Activated T-cell treated with anti-CD3 and anti-CD28 coated beads, Interleukin-2, amount 50 U/mL, for 72 hours (primary cell): ENCODE data around the gene MOB3B. TPM values are rescaled to one million over a fixed set of nuclear protein-coding genes. Genes with fewer than 3 reads are reported as not detected.
"Not testable (repeated sequence)": the region's sequence is repeated elsewhere in the genome, so short reads cannot be mapped to it uniquely, and the experiment has no call there.

Source experiments
- ATAC-seq, 2 donors: fragments of 150-1000 bp; cut with Tn5 transposase; replicated peaks in 1 of 2; 2 replicates each; pipeline ENCODE4 v1.10.0; 2021; ENCODE audit warnings: moderate library complexity in 2 of 2, mild to moderate bottlenecking in 1 of 2
- DNase-seq, 2 donors: peaks; one replicate each; pipeline ENCODE4 v3.0.0; 2021 to 2022; ENCODE audit warnings: mixed read lengths in 1 of 2
- H3K27ac Mint-ChIP-seq: one replicate; pipeline ENCODE4 v1.8.0; 2022; ENCODE audit warnings: mild to moderate bottlenecking, moderate library complexity, mixed read lengths
- H3K27me3 Mint-ChIP-seq: one replicate; pipeline ENCODE4 v1.8.0; 2022; ENCODE audit warnings: low read depth, mixed read lengths
- H3K36me3 Mint-ChIP-seq, 2 donors: one replicate each; pipeline ENCODE4 v1.8.0; 2022; ENCODE audit warnings: mixed read lengths in 2 of 2, mild to moderate bottlenecking in 1 of 2; ENCODE audit not compliant: insufficient read depth in 2 of 2
- H3K4me1 Mint-ChIP-seq: one replicate; pipeline ENCODE4 v1.8.0; 2022; ENCODE audit warnings: low read depth, mixed read lengths
- H3K4me3 Mint-ChIP-seq, 2 donors: one replicate each; pipeline ENCODE4 v1.8.0; 2022; ENCODE audit warnings: mild to moderate bottlenecking in 2 of 2, mixed read lengths in 2 of 2, moderate library complexity in 2 of 2
- H3K9me3 Mint-ChIP-seq, 2 donors: one replicate each; pipeline ENCODE4 v1.8.0; 2022; ENCODE audit warnings: mixed read lengths in 2 of 2
- total RNA-seq, 2 donors: library from RNA; stranded (reverse); gene quantifications; one replicate each; pipeline ENCODE4 v1.2.3, GENCODE V29; 2022

The MOB3B gene
- total RNA-seq, 2 donors from 2014 or later: 1.3 to 1.6 TPM

DNA sequence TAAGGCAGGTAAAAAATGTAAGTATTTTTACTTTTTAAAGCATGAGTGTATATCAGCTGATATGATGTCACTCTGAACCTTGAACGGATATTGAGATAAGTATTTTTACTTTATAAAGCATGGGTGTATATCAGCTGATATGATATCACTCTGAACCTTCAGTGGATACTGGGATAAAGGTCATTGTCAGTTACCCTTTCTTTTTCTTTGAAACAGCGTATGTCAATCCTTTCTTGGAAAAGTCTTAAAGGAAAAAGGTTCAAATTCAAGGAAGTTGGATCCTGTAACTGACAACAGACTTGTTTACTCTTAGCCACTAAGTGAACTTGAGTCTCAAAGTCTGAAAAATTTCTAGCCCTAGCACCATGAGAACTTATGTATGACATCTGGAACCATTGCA is 67.2 kb downstream of the MOB3B start:
- H3K4me1 Mint-ChIP-seq: peaks cover 14% of the 10 kb centered on the region
- H3K4me3 Mint-ChIP-seq: no peak overlapping the region
- DNase-seq (no peak), ATAC-seq (no peak)
- H3K27me3 Mint-ChIP-seq: no peaks in the 10 kb centered on the region
- no peak overlapping the region for H3K27ac Mint-ChIP-seq
- peaks cover 0 to 1% of the 10 kb centered on the region in 2 donors for H3K9me3 Mint-ChIP-seq
- no peaks in the 10 kb centered on the region for H3K36me3 Mint-ChIP-seq

DNA sequence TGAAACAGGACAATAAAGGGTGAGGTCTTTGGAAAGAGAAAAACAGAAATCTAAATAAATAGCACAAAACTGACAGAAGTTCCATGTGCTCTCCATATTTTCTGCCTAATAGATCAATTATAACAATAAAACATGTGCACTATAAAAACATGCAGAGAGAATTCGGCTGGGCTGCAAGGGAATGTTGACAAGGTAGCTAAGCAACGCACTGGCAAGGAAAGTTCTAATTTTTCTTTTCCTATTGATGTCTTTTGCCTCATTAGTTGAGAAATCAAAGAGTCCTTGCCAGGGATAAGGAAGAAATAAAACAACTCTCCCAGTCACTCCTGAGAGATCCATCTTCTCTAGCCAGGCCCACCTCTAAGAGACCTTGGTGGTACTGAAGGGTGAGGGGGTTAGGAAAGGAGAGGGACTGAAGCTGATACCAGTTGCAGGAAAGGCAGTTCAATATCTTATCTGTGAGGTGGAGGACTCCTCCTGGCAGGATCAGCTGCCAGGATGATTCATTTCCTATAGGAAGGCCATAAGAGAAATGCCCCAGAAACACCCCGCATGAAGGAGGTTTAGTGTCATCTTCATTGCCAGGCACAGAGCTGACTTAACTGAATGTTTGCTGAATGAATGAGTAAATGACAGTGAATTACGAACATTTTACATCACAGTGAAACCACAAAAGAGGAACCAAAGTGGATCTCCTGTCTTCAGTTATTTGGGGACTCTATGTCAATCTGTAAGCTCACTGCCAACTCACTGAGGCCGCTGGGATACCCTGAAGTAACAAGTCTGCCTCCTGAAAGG is 69.2 kb downstream of the MOB3B start:
- Mint-ChIP-seq H3K36me3 (no peaks in the 10 kb centered on the region), H3K4me3 (no peak overlapping the region), H3K27me3 (no peaks in the 10 kb centered on the region), H3K9me3 (peaks cover 0 to 1% of the 10 kb centered on the region in 2 donors), H3K4me1 (peaks cover 17% of the 10 kb centered on the region), H3K27ac (no peak overlapping the region)
- no peak for DNase-seq
- ATAC-seq: peak; percentile 37 to 66

DNA sequence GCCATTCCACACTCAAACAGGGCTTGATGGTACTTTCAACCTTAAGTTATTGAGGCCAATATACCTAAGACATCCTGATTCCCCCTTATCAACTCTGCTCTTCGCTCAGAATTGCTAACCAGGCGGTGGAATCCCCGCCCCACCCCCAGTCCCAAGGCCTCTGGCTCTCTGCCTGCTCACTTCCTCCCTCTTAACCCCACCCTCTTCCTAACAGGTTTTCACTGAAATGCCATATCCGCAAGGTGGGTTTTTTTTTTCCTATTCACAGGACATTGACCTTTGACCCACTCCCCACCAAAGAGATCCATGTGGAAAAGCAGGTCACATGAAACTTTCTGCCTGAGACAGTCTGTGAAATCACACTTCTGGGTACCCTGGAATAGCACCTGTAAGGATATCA is 72.2 kb downstream of the MOB3B start:
- Mint-ChIP-seq H3K36me3 (no peaks in the 10 kb centered on the region), H3K27me3 (no peaks in the 10 kb centered on the region), H3K27ac (no peak overlapping the region), H3K4me1 (peaks cover 17% of the 10 kb centered on the region), H3K4me3 (no peak overlapping the region), H3K9me3 (no peaks in the 10 kb centered on the region)
- DNase-seq: no peak
- ATAC-seq: no peak

- Mint-ChIP-seq H3K4me1 (peaks cover 6% of the 10 kb centered on the region), H3K27me3 (no peaks in the 10 kb centered on the region), H3K9me3 (no peaks in the 10 kb centered on the region), H3K4me3 (no peak overlapping the region), H3K36me3 (no peaks in the 10 kb centered on the region), H3K27ac (no peak overlapping the region)
- DNase-seq (no peak), ATAC-seq (no peak)
Observed at GRCh38 chr9:27453860-27454553, 75.6 kb downstream of the MOB3B start.

DNA sequence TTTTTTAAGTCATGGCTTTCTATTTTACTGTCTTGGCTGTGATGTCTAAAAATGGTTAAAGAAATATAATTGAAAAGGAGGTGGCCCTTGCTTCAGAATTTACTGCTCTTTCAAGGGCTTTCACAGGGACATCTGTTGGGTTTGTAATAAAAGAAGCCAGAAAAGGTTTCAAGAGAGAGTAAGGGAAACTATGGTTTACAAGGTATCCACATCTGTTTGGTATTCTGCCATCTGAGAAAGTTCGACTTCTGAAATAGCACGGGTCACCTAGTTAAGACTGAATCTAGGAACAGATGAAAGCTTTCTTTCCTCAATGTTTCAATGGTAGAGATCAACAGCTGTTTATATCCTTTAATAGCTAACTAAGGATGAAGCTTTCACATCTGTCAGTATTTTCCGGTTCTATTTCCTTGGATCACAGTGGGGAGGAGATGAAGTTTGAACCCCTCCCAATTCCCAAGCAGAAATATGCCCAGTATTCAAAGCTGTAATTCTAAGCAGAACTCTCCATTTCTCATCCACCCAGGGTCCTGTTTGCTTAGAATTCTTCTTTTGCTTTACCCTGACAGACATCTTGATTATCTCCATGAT is 78.3 kb downstream of the MOB3B start:
- H3K27ac Mint-ChIP-seq: no peak overlapping the region
- H3K27me3 Mint-ChIP-seq: no peaks in the 10 kb centered on the region
- H3K36me3 Mint-ChIP-seq: peaks cover 0 to 3% of the 10 kb centered on the region in 2 donors
- DNase-seq: no peak
- ATAC-seq: no peak
- no peak overlapping the region for H3K4me3 Mint-ChIP-seq
- peaks cover 2% of the 10 kb centered on the region in 2 donors for H3K9me3 Mint-ChIP-seq
- H3K4me1 Mint-ChIP-seq: no peaks in the 10 kb centered on the region

DNA sequence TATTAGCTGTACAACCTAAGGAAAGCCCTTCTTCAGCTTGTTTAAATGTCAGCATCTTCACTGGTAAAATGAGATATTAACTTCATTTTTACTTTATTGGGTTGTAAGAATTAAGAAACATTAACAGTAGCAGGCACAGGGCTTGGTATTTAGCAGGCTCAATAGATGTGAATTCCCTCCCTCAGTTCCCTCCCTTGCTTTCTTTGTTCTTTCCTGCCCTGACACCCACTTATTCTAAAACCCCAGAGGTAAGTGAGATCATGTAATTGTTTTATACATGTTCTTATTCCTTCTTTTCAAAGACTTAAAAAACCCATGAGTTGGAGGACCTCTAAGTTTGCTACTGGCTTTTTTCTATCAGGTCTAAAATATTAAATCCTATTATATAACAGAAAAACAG is 78.9 kb downstream of the MOB3B start:
- peaks cover 2% of the 10 kb centered on the region in 2 donors for H3K9me3 Mint-ChIP-seq
- no peak for DNase-seq
- H3K4me3 Mint-ChIP-seq: no peak overlapping the region
- H3K27ac Mint-ChIP-seq: no peak overlapping the region
- peaks cover 0 to 3% of the 10 kb centered on the region in 2 donors for H3K36me3 Mint-ChIP-seq
- no peak for ATAC-seq
- H3K4me1 Mint-ChIP-seq: no peaks in the 10 kb centered on the region
- H3K27me3 Mint-ChIP-seq: no peaks in the 10 kb centered on the region

DNA sequence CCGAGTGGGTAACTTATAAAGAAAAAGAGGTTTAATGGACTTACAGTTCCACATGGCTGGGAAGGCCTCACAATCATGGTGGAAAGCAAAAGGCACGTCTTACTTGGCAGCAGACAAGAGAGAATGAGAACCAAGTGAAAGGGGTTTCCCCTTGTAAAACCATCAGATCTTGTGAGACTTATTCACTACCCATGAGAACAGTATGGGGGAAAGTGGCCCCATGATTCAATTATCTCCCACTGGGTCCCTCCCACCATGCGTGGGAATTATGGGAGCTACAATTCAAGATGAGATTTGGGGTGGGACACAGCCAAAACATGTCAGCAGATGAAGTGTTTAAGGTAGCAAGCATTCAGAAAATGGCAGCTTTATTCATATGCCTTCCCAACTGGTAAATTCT is 81.3 kb downstream of the MOB3B start:
- not testable (repeated sequence) for DNase-seq, ATAC-seq

DNA sequence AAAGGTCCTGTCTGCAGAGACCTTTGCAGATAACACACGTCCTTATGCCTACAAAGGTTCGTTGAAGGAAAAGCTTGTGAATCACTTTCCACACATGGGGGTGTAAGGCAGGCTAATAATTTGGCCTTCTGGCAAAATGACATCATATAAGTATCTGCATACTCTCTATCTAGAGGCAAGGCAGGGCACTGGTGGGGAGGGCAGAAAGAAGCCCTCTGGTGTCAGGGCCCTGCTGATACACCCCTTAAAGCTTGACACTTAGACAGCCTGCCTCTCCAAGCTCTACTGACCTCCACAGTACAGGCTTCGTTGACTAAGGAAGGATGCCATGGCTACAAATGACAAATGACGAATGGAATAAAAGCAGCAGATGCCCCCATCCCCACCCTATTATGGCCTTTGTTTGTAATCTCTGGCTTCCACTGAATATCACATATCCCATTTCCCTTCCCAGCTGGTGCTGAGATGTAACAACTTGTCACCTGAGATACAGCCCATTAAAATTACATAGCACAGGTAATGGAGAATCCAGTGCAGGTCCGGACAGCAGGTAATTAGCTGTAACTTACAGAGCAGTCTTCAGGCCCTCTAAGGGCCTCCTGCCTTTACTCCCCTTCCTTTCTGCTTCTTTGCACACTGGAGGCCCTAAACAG is 82.5 kb downstream of the MOB3B start:
- H3K27ac Mint-ChIP-seq: no peak overlapping the region
- DNase-seq (no peak), ATAC-seq (no peak)
- no peak overlapping the region for H3K4me3 Mint-ChIP-seq
- peaks cover 2% of the 10 kb centered on the region in 2 donors for H3K9me3 Mint-ChIP-seq
- H3K4me1 Mint-ChIP-seq: no peaks in the 10 kb centered on the region
- H3K27me3 Mint-ChIP-seq: no peaks in the 10 kb centered on the region
- H3K36me3 Mint-ChIP-seq: peaks cover 1 to 3% of the 10 kb centered on the region in 2 donors

More for the DNA sequence above, 81.3 kb downstream of the MOB3B start:
- not testable (repeated sequence) for H3K27ac Mint-ChIP-seq, H3K36me3 Mint-ChIP-seq, H3K4me1 Mint-ChIP-seq, H3K27me3 Mint-ChIP-seq, H3K9me3 Mint-ChIP-seq, H3K4me3 Mint-ChIP-seq

DNA sequence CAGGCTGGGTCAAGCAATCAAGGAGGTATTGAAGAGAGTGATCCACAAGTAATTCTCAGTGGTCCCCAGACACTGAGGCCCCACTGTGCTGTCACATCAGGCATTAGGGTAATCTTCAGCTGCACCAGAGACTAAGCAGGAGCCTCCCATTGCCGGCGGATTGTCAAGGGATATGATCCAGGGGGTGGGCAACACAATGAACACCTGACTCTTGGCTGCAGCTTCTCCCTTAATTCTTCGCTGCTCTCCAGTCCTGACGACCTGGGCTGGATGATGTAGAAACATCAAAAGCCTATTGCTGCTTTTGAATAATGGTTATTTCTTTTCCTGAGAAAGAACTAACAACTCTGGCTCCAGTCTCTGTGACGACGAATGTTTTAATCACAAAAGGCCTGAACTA is 83.9 kb downstream of the MOB3B start:
- no peak overlapping the region for H3K4me3 Mint-ChIP-seq
- no peaks in the 10 kb centered on the region for H3K4me1 Mint-ChIP-seq
- H3K27me3 Mint-ChIP-seq: no peaks in the 10 kb centered on the region
- DNase-seq: no peak
- peaks cover 1 to 3% of the 10 kb centered on the region in 2 donors for H3K36me3 Mint-ChIP-seq
- no peak for ATAC-seq
- no peak overlapping the region for H3K27ac Mint-ChIP-seq
- peaks cover 2% of the 10 kb centered on the region in 2 donors for H3K9me3 Mint-ChIP-seq

DNA sequence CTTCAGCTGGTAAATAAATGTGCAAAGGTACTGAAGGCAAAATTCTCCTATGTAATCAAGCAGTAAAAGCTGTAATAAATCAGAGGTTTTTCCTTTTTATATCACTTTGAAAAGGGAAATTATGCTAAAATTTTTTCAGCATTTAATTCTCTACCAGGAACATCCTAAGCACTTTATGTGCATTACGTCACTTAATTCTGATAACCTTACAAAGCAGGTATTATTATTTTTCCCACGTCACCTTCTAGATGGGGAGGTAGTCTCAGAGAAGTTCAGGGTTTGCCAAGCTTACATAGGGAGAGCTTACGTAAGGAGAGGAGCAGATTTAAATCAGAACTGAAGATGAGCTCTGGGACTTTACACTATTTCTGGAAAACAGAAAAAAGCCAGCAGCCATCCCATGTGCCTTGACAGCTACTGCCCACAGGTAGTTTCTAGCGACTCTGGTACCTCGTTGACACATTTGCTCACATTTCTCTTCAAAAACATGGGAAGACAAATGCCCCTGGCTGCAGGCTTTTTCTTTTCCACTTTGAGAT is 84.5 kb downstream of the MOB3B start:
- Mint-ChIP-seq H3K4me1 (no peaks in the 10 kb centered on the region), H3K27ac (no peak overlapping the region), H3K4me3 (no peak overlapping the region), H3K27me3 (no peaks in the 10 kb centered on the region), H3K36me3 (peaks cover 1 to 3% of the 10 kb centered on the region in 2 donors), H3K9me3 (peaks cover 2% of the 10 kb centered on the region in 2 donors)
- DNase-seq (no peak), ATAC-seq (no peak)

GRCh38 chr9:27442464-27442863 is 87.2 kb downstream of the MOB3B start:
- Mint-ChIP-seq H3K36me3 (peaks cover 0 to 1% of the 10 kb centered on the region in 2 donors), H3K4me1 (no peaks in the 10 kb centered on the region), H3K4me3 (no peak overlapping the region), H3K27me3 (no peaks in the 10 kb centered on the region), H3K9me3 (no peaks in the 10 kb centered on the region), H3K27ac (no peak overlapping the region)
- ATAC-seq (no peak), DNase-seq (no peak)

GRCh38 chr9:27441741-27442070 is 87.9 kb downstream of the MOB3B start:
- ATAC-seq: peak; percentile 58 to 74
- no peaks in the 10 kb centered on the region for H3K4me1 Mint-ChIP-seq
- no peak overlapping the region for H3K27ac Mint-ChIP-seq
- DNase-seq: peak in 1 of 2 donors; percentile 7
- H3K27me3 Mint-ChIP-seq: no peaks in the 10 kb centered on the region
- H3K4me3 Mint-ChIP-seq: no peak overlapping the region
- H3K9me3 Mint-ChIP-seq: no peaks in the 10 kb centered on the region
- H3K36me3 Mint-ChIP-seq: peaks cover 0 to 1% of the 10 kb centered on the region in 2 donors
